ENCODE measurements around the gene THBS4. TPM values are rescaled to one million over a fixed set of nuclear protein-coding genes. Genes with fewer than 3 reads are reported as not detected.

The THBS4 gene
- total RNA-seq, 1 donor from 2014 or later = 6.1 TPM

DNA sequence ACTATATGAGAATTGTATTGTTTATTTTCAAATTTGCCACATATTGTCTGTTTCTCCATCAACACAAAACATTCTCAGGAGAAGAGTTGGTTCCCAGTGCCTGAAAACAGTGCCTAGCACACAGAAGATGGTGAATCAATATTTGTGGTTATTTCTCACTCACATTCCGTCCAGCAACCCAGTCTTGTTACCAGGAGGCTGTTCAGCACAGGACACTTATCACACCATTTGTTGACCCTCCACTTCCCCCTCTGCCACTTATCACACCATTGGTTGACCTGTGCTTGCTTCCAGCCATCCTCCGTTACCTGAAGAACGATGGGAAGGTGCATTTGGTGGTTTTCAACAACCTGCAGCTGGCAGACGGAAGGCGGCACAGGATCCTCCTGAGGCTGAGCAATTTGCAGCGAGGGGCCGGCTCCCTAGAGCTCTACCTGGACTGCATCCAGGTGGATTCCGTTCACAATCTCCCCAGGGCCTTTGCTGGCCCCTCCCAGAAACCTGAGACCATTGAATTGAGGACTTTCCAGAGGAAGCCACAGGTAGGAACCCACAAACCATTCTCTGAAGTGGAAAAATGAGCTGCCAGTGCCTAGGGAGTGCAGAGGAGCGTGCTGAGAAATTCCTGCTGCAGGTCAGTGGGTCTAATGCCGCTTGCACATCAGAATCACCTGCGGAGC lies 20.5 kb downstream of the THBS4 start:
- Mint-ChIP-seq H3K9me3 (ENCODE audit: low read depth) (no peaks in the 10 kb centered on the region), H3K36me3 (ENCODE audit: insufficient read depth) (no peaks in the 10 kb centered on the region), H3K27ac (peak overlapping the region; percentile 8), H3K4me1 (ENCODE audit: low read depth) (peaks cover 9% of the 10 kb centered on the region), H3K27me3 (peaks cover 8% of the 10 kb centered on the region), H3K4me3 (ENCODE audit: low read depth) (peak overlapping the region; percentile 41)
- DNase-seq (ENCODE audit: low spot score, unreplicated experiment) = peak; percentile 14
- TF ChIP-seq, protein P1, sequence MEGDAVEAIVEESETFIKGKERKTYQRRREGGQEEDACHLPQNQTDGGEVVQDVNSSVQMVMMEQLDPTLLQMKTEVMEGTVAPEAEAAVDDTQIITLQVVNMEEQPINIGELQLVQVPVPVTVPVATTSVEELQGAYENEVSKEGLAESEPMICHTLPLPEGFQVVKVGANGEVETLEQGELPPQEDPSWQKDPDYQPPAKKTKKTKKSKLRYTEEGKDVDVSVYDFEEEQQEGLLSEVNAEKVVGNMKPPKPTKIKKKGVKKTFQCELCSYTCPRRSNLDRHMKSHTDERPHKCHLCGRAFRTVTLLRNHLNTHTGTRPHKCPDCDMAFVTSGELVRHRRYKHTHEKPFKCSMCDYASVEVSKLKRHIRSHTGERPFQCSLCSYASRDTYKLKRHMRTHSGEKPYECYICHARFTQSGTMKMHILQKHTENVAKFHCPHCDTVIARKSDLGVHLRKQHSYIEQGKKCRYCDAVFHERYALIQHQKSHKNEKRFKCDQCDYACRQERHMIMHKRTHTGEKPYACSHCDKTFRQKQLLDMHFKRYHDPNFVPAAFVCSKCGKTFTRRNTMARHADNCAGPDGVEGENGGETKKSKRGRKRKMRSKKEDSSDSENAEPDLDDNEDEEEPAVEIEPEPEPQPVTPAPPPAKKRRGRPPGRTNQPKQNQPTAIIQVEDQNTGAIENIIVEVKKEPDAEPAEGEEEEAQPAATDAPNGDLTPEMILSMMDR (IDR thresholded peaks at IDR 0.05; ENCODE audit: unreplicated experiment) = no peak

DNA sequence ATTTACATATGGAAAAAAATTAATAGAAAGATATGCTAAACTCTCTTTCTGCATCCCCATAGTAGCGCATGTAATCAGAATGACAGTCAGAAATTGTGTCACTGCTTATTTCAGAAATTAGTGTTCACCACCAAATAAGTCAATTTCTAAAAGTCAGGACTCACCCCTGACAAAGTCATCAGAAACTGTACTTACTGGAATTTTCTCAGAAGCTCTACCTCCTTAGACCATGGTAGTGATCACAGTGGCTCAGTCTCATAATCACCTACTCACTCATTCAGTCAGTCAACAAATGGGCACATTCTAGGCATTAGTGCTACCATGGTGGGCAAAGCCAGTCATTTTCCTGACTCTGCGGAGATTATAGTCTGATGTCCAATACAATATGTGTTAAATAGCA lies 22.0 kb downstream of the THBS4 start:
- TF ChIP-seq, protein P1 (IDR thresholded peaks at IDR 0.05; ENCODE audit: unreplicated experiment) = no peak
- DNase-seq (ENCODE audit: low spot score, unreplicated experiment) = no peak
- Mint-ChIP-seq H3K27ac (no peak overlapping the region), H3K9me3 (ENCODE audit: low read depth) (no peaks in the 10 kb centered on the region), H3K27me3 (no peaks in the 10 kb centered on the region), H3K4me3 (ENCODE audit: low read depth) (no peak overlapping the region), H3K4me1 (ENCODE audit: low read depth) (peaks cover 9% of the 10 kb centered on the region), H3K36me3 (ENCODE audit: insufficient read depth) (no peaks in the 10 kb centered on the region)

- Mint-ChIP-seq H3K27ac (no peak overlapping the region), H3K4me1 (ENCODE audit: low read depth) (peaks cover 9% of the 10 kb centered on the region), H3K4me3 (ENCODE audit: low read depth) (no peak overlapping the region), H3K27me3 (no peaks in the 10 kb centered on the region), H3K9me3 (ENCODE audit: low read depth) (no peaks in the 10 kb centered on the region), H3K36me3 (ENCODE audit: insufficient read depth) (no peaks in the 10 kb centered on the region)
- no peak for DNase-seq (ENCODE audit: low spot score, unreplicated experiment)
- TF ChIP-seq, protein P1 (IDR thresholded peaks at IDR 0.05; ENCODE audit: unreplicated experiment) = no peak
Observed at GRCh38 chr5:80057921-80058320, 22.8 kb downstream of the THBS4 start.

DNA sequence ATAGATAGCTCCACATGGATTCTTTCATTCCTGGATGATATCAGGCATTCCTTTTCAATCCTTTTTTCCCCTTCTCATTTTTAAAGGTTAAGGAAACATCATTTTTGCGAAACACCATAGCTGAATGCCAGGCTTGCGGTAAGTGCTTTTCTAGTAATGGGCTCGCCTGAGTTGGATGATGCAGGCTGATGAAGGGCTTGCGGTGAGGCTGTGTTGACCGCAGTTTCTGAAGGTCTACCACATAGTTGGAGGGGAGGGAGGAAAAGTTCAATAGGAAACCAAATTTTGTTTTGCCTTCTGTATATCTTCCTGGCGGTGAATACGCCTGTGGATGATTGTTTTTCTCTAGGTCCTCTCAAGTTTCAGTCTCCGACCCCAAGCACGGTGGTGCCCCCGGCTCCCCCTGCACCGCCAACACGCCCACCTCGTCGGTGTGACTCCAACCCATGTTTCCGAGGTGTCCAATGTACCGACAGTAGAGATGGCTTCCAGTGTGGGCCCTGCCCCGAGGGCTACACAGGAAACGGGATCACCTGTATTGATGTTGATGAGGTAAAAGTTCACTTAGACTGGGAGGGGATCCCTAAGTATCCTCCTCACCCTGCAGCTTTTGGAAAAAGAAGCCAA lies 24.3 kb downstream of the THBS4 start:
- no peak for DNase-seq (ENCODE audit: low spot score, unreplicated experiment)
- no peaks in the 10 kb centered on the region for H3K36me3 Mint-ChIP-seq (ENCODE audit: insufficient read depth)
- no peak overlapping the region for H3K4me3 Mint-ChIP-seq (ENCODE audit: low read depth)
- H3K4me1 Mint-ChIP-seq (ENCODE audit: low read depth) = peaks cover 9% of the 10 kb centered on the region
- TF ChIP-seq, protein P1 (IDR thresholded peaks at IDR 0.05; ENCODE audit: unreplicated experiment) = no peak
- H3K9me3 Mint-ChIP-seq (ENCODE audit: low read depth) = no peaks in the 10 kb centered on the region
- H3K27ac Mint-ChIP-seq = no peak overlapping the region
- peaks cover under 1% of the 10 kb centered on the region for H3K27me3 Mint-ChIP-seq

GRCh38 chr5:80060966-80061365 lies 25.8 kb downstream of the THBS4 start:
- TF ChIP-seq, protein P1 (IDR thresholded peaks at IDR 0.05; ENCODE audit: unreplicated experiment) = no peak
- Mint-ChIP-seq H3K4me3 (ENCODE audit: low read depth) (no peak overlapping the region), H3K9me3 (ENCODE audit: low read depth) (no peaks in the 10 kb centered on the region), H3K4me1 (ENCODE audit: low read depth) (peaks cover 2% of the 10 kb centered on the region), H3K27me3 (peaks cover 9% of the 10 kb centered on the region), H3K27ac (no peak overlapping the region), H3K36me3 (ENCODE audit: insufficient read depth) (no peaks in the 10 kb centered on the region)
- no peak for DNase-seq (ENCODE audit: low spot score, unreplicated experiment)

Measured in progenitor cell of endocrine pancreas (in vitro differentiated cells).